ENCODE results near the gene ITPA. TPM values are rescaled to one million over a fixed set of nuclear protein-coding genes. Genes with fewer than 3 reads are reported as not detected.

ITPA gene
- total and polyA plus RNA-seq, 10 of the 15 experiments (the other 5 are each of a cell fraction or from before 2014, with no cell fraction given), result 5.5 to 124 (median 66.3) TPM

DNA sequence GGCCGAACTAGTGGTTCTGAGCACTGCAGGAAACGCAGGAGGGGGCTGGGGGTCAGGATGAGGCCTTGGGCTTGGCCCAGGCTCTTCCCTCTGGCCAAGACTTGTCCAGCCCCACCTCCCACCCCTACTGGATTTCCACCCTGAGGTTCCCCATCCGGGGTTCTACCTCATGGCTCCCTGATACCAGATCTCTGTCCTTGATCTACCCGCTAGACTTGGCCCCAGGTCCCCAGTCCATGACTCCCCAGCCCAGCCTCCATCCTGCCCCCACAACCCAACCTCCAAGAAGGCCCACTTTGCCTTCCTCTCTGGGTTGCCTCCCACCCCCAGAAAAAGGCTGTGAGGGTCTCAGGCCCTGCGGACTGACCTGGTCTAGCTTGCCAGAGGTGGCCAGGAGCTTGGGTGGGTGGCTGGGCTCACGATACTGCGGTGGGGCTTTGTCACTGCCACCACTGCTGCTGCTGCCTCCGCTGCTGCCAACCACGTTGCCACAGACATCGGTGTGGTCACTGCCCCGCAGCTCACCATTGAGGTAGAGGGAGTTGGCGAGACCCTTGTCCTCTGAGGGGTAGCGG, 42.9 kb upstream of the ITPA start:
- POLR2A ChIA-PET, result no interaction called here
- SMC1A ChIA-PET (ENCODE audit: uncharacterized antibody, unreplicated experiment), result no interaction called here
- Histone ChIP-seq H2AFZ (ENCODE audit: control insufficient read depth, low read depth, low read length) (no peak overlapping the region), H3K9me3 (replicated peaks; ENCODE audit: control insufficient read depth, insufficient read depth, low read length) (no peaks in the 10 kb centered on the region), H3K4me1 (ENCODE audit: control insufficient read depth, insufficient read depth, low read length) (no peaks in the 10 kb centered on the region), H3K4me3 (no peak overlapping the region), H3K36me3 (ENCODE audit: control insufficient read depth in 2 of 2, insufficient read depth in 2 of 2, low read length in 1 of 2) (no peaks in the 10 kb centered on the region), H3K27me3 (replicated peaks in 1 of 2; ENCODE audit: control insufficient read depth in 2 of 2, insufficient read depth in 2 of 2, low read length in 1 of 2) (peaks cover 1 to 3% of the 10 kb centered on the region in 2 experiments; a peak in 3 of 4 replicates), H4K20me1 (ENCODE audit: control insufficient read depth, insufficient read depth) (no peaks in the 10 kb centered on the region), H3K9ac (ENCODE audit: control insufficient read depth, insufficient read depth, low read length) (no peak overlapping the region), H3K79me2 (ENCODE audit: control insufficient read depth, insufficient read depth, low read length) (no peaks in the 10 kb centered on the region), H3K4me2 (ENCODE audit: control insufficient read depth, insufficient read depth) (no peak overlapping the region), H3K27ac (ENCODE audit: control insufficient read depth, insufficient read depth) (no peak overlapping the region)
- DNase-seq (ENCODE audit: low read depth, low spot score) (no peak), ATAC-seq (no peak), FAIRE-seq (no peak)
- no TSS peak for BruUV-seq (replicated peaks)
- 55% methylated on average over 13 of the region's 13 CpGs for WGBS (ENCODE audit: insufficient coverage, insufficient replicate concordance, low lambda C conversion rate, missing lambda C conversion rate)
- intact Hi-C loops (cut with micrococcal nuclease; ENCODE audit: unreplicated experiment) (no loop called here), in situ Hi-C loops (cut with MboI) (no loop called here)
- TF ChIP-seq PAX5 (IDR thresholded peaks at IDR 0.05; ENCODE audit: borderline replicate concordance, low read depth, low read length) (no peak), YBX1 (IDR thresholded peaks at IDR 0.05) (no peak), RCOR1 (conservative IDR thresholded peaks at IDR 0.05; ENCODE audit: low read depth, low read length) (no peak), SREBF2 (IDR thresholded peaks at IDR 0.05; ENCODE audit: low read length) (no peak), JUNB (IDR thresholded peaks at IDR 0.05) (no peak), MTA3 (IDR thresholded peaks at IDR 0.05; ENCODE audit: borderline replicate concordance, low read length) (no peak), CREM (IDR thresholded peaks at IDR 0.05; ENCODE audit: low read depth) (no peak), RAD21 (IDR thresholded peaks at IDR 0.05; ENCODE audit: insufficient read depth, low read depth, low read length) (no peak), NR2C2 (IDR thresholded peaks at IDR 0.05; ENCODE audit: borderline replicate concordance, control insufficient read depth, insufficient read length, low read depth) (no peak)
- TF ChIP-seq, protein P1, sequence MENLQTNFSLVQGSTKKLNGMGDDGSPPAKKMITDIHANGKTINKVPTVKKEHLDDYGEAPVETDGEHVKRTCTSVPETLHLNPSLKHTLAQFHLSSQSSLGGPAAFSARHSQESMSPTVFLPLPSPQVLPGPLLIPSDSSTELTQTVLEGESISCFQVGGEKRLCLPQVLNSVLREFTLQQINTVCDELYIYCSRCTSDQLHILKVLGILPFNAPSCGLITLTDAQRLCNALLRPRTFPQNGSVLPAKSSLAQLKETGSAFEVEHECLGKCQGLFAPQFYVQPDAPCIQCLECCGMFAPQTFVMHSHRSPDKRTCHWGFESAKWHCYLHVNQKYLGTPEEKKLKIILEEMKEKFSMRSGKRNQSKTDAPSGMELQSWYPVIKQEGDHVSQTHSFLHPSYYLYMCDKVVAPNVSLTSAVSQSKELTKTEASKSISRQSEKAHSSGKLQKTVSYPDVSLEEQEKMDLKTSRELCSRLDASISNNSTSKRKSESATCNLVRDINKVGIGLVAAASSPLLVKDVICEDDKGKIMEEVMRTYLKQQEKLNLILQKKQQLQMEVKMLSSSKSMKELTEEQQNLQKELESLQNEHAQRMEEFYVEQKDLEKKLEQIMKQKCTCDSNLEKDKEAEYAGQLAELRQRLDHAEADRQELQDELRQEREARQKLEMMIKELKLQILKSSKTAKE (IDR thresholded peaks at IDR 0.05; ENCODE audit: low read depth, poor library complexity, severe bottlenecking), result no peak
- CTCF ChIA-PET, result no interaction called here
- RAD21 ChIA-PET (ENCODE audit: unreplicated experiment), result no interaction called here
